ENCODE measurements around the gene TIMM44. TPM values are rescaled to one million over a fixed set of nuclear protein-coding genes. Genes with fewer than 3 reads are reported as not detected.

TIMM44 gene
- total and polyA plus RNA-seq, 2 of the 8 experiments (the other 6 are each of a cell fraction or from before 2014, with no cell fraction given), result 131 to 150 TPM

GRCh38 chr19:7919610-7920518 lies 23.6 kb downstream of the TIMM44 start, which contains the start of gene SNAPC2 (continued):
- no peak; a peak in 1 of 4 replicates for TF ChIP-seq CTCF (IDR thresholded peaks at IDR 0.05; ENCODE audit: control extremely low read depth in 1 of 3, insufficient read depth in 1 of 3, low read depth in 1 of 3, low read length in 3 of 3)
- TF ChIP-seq CBX5 (IDR thresholded peaks at IDR 0.05; ENCODE audit: low read depth, low read length), result no peak
- TF ChIP-seq TBP (IDR thresholded peaks at IDR 0.05; ENCODE audit: low read depth, low read length), result no peak
- TF ChIP-seq BACH1 (IDR thresholded peaks at IDR 0.05; ENCODE audit: low read length), result peak; percentile 77
- no peak for TF ChIP-seq CBX8 (IDR thresholded peaks at IDR 0.05; ENCODE audit: borderline replicate concordance, low read depth, low read length)
- TF ChIP-seq TAF1 (IDR thresholded peaks at IDR 0.05; ENCODE audit: low read depth, low read length), result peak; percentile 41; the same call in 1 of the 2 replicates
- TF ChIP-seq POU5F1 (IDR thresholded peaks at IDR 0.05; ENCODE audit: low read depth, low read length), result no peak
- no peak for TF ChIP-seq ZNF274 (IDR thresholded peaks at IDR 0.05; ENCODE audit: borderline replicate concordance, extremely low read depth, low read length)
- TF ChIP-seq RAD21 (IDR thresholded peaks at IDR 0.05 in 1 of 2, conservative IDR thresholded peaks at IDR 0.05 in 1 of 2; ENCODE audit: low read depth in 2 of 2, low read length in 2 of 2), result 0 out of 4 replicates have a peak, but pooled peaks of 1 of the 2 experiments have one; percentile 2
- TF ChIP-seq ASH2L (IDR thresholded peaks at IDR 0.05; ENCODE audit: low read length), result no peak
- no peak for TF ChIP-seq NRF1 (IDR thresholded peaks at IDR 0.05; ENCODE audit: low read depth, low read length)
